ENCODE measurements around the gene TFAP2D.

TFAP2D gene

DNA sequence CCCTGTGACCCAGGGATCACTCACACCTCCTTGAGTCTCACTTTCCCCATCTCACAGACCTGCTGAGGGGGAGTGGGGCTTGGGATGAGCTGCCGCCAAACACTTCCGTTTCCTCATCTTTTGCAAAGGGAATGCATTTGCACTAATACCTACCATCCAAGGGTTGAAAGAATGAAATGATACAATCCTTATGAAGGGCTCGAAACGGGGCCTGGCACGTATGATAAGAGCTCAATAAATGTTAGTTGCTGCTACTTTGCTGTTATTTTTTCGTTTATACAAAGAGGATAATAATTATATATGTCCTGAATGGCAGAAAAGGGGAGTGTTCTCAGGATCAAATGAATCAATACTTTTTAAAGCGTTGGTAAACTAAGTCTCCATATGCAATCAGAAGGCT is 6.1 kb upstream of the TFAP2D start:
- H3K4me2 ChIP-seq (ENCODE audit: low read length): no peak overlapping the region
- no peaks in the 10 kb centered on the region for H4K20me1 ChIP-seq (ENCODE audit: insufficient read depth, low read length)
- H2AFZ ChIP-seq (ENCODE audit: low read length): no peak overlapping the region
- H3K9ac ChIP-seq (ENCODE audit: low read length): no peak overlapping the region
- TF ChIP-seq, protein P1, sequence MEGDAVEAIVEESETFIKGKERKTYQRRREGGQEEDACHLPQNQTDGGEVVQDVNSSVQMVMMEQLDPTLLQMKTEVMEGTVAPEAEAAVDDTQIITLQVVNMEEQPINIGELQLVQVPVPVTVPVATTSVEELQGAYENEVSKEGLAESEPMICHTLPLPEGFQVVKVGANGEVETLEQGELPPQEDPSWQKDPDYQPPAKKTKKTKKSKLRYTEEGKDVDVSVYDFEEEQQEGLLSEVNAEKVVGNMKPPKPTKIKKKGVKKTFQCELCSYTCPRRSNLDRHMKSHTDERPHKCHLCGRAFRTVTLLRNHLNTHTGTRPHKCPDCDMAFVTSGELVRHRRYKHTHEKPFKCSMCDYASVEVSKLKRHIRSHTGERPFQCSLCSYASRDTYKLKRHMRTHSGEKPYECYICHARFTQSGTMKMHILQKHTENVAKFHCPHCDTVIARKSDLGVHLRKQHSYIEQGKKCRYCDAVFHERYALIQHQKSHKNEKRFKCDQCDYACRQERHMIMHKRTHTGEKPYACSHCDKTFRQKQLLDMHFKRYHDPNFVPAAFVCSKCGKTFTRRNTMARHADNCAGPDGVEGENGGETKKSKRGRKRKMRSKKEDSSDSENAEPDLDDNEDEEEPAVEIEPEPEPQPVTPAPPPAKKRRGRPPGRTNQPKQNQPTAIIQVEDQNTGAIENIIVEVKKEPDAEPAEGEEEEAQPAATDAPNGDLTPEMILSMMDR (IDR thresholded peaks at IDR 0.05; ENCODE audit: low read length): no peak
- no peak for TF ChIP-seq EZH2 (IDR thresholded peaks at IDR 0.05; ENCODE audit: borderline replicate concordance, low read length)
- H3K27me3 ChIP-seq (ENCODE audit: insufficient read depth, low read length): no peaks in the 10 kb centered on the region
- no peak overlapping the region for H3K4me3 ChIP-seq (ENCODE audit: low read depth, low read length, poor library complexity, severe bottlenecking)
- H3K9me2 ChIP-seq (ENCODE audit: low read depth, low read length): no peaks in the 10 kb centered on the region
- H3K79me2 ChIP-seq (ENCODE audit: insufficient read depth, low read length): no peaks in the 10 kb centered on the region
- no peaks in the 10 kb centered on the region for H3K4me1 ChIP-seq (ENCODE audit: insufficient read depth, low read length, severe bottlenecking)
- H3F3A ChIP-seq (ENCODE audit: insufficient read depth, low read length): no peaks in the 10 kb centered on the region
- H3K9me3 ChIP-seq (ENCODE audit: low read length): no peaks in the 10 kb centered on the region
- no peaks in the 10 kb centered on the region for H3K36me3 ChIP-seq (ENCODE audit: insufficient read depth, low read length)
- no peak overlapping the region for H3K27ac ChIP-seq (ENCODE audit: low read depth, low read length, poor library complexity, severe bottlenecking)

DNA sequence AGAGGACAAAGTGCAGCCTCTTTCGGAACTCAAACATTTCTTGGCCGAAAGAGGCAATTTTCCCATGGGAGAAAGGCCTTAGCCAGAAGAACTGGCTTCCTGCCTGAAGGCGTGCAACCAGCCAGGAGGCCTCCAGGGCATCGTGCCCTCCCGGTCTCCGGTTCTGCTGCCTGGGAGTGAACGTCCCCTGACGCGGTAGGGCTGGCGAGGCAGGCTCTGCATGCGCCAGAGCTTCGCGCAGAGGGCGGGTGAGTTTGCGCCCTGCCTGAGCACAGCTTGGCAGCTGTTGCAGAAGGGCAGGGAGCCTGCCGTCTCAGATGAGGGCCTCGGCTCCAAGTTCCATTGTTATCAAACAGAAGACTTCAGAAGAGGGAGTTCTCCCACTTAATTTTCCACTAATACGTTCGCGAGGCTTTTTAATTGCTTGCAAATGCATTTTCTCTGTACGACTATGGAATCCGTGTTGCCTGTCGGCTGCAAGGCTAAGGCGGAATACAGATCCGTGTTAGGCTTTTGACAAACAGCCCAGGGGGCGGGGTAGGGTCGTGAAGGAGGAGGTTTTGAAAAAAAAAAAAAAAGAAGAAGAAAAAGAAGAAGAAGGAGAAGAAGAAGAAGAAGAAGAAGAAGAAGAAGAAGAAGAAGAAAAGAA is 5.5 kb upstream of the TFAP2D start:
- no peaks in the 10 kb centered on the region for H3K36me3 ChIP-seq (ENCODE audit: insufficient read depth, low read length)
- no peak for TF ChIP-seq EZH2 (IDR thresholded peaks at IDR 0.05; ENCODE audit: borderline replicate concordance, low read length)
- TF ChIP-seq, protein P1 (IDR thresholded peaks at IDR 0.05; ENCODE audit: low read length): no peak
- no peaks in the 10 kb centered on the region for H3K4me1 ChIP-seq (ENCODE audit: insufficient read depth, low read length, severe bottlenecking)
- no peaks in the 10 kb centered on the region for H3K9me2 ChIP-seq (ENCODE audit: low read depth, low read length)
- no peak overlapping the region for H3K4me3 ChIP-seq (ENCODE audit: low read depth, low read length, poor library complexity, severe bottlenecking)
- H3K4me2 ChIP-seq (ENCODE audit: low read length): no peak overlapping the region
- no peaks in the 10 kb centered on the region for H4K20me1 ChIP-seq (ENCODE audit: insufficient read depth, low read length)
- no peaks in the 10 kb centered on the region for H3K27me3 ChIP-seq (ENCODE audit: insufficient read depth, low read length)
- no peak overlapping the region for H2AFZ ChIP-seq (ENCODE audit: low read length)
- no peaks in the 10 kb centered on the region for H3K79me2 ChIP-seq (ENCODE audit: insufficient read depth, low read length)
- H3K27ac ChIP-seq (ENCODE audit: low read depth, low read length, poor library complexity, severe bottlenecking): no peak overlapping the region
- H3K9me3 ChIP-seq (ENCODE audit: low read length): no peaks in the 10 kb centered on the region
- no peak overlapping the region for H3K9ac ChIP-seq (ENCODE audit: low read length)
- no peaks in the 10 kb centered on the region for H3F3A ChIP-seq (ENCODE audit: insufficient read depth, low read length)

DNA sequence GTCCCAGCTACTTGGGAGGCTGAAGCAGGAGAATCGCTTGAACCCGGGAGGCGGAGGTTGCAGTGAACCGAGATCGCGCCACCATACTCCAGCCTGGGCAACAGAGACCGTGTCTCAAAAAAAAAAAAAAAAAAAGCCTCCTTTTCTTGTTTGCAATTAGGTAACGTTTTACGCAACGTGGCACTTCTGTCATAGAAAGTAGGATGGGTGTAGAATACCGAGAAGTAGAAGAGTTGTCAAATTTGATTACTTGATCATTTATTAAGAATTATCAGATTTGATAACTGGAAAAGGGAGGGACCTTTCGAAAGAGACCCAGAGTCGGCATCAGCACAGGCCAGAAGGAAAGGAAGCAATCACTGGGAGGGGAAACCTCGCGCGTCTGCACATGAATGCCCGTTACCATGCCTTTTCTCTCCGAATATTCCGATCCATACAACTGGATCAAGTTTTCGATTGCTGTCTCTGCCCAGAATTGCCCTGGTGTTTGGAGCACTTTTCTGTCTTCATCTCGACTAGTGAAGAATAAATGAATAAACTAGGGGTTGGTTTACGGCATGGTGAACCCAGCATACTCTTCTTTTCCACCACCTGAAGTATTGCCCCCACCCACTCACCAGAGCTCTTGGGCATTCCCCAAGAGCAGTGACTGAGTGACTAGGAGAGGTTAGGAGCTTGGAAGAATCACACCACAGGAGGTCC is 4.5 kb upstream of the TFAP2D start:
- TF ChIP-seq EZH2 (IDR thresholded peaks at IDR 0.05; ENCODE audit: borderline replicate concordance, low read length): no peak
- TF ChIP-seq, protein P1 (IDR thresholded peaks at IDR 0.05; ENCODE audit: low read length): no peak
- H3K27me3 ChIP-seq (ENCODE audit: insufficient read depth, low read length): no peaks in the 10 kb centered on the region
- no peaks in the 10 kb centered on the region for H3K9me2 ChIP-seq (ENCODE audit: low read depth, low read length)
- H2AFZ ChIP-seq (ENCODE audit: low read length): no peak overlapping the region
- no peak overlapping the region for H3K4me2 ChIP-seq (ENCODE audit: low read length)
- no peak overlapping the region for H3K4me3 ChIP-seq (ENCODE audit: low read depth, low read length, poor library complexity, severe bottlenecking)
- H3K4me1 ChIP-seq (ENCODE audit: insufficient read depth, low read length, severe bottlenecking): no peaks in the 10 kb centered on the region
- no peaks in the 10 kb centered on the region for H4K20me1 ChIP-seq (ENCODE audit: insufficient read depth, low read length)
- H3K36me3 ChIP-seq (ENCODE audit: insufficient read depth, low read length): no peaks in the 10 kb centered on the region
- H3F3A ChIP-seq (ENCODE audit: insufficient read depth, low read length): no peaks in the 10 kb centered on the region
- H3K9me3 ChIP-seq (ENCODE audit: low read length): no peaks in the 10 kb centered on the region
- no peak overlapping the region for H3K9ac ChIP-seq (ENCODE audit: low read length)
- no peaks in the 10 kb centered on the region for H3K79me2 ChIP-seq (ENCODE audit: insufficient read depth, low read length)
- no peak overlapping the region for H3K27ac ChIP-seq (ENCODE audit: low read depth, low read length, poor library complexity, severe bottlenecking)

Measured in OCI-LY1 (cell line).